Stimulated activated CD8-positive, alpha-beta memory T cell treated with anti-CD3 and anti-CD28 coated beads, Interleukin-4, amount 100 ng/mL, for 1 hour (primary cell): Measurements from ENCODE around the gene MBNL1.

Experiments used
- DNase-seq, 2 donors: peaks; one replicate each; pipeline ENCODE4 v3.0.0-alpha.2; 2020; ENCODE audit warnings: low read depth in 2 of 2, low spot score in 1 of 2

The MBNL1 gene, protein sequence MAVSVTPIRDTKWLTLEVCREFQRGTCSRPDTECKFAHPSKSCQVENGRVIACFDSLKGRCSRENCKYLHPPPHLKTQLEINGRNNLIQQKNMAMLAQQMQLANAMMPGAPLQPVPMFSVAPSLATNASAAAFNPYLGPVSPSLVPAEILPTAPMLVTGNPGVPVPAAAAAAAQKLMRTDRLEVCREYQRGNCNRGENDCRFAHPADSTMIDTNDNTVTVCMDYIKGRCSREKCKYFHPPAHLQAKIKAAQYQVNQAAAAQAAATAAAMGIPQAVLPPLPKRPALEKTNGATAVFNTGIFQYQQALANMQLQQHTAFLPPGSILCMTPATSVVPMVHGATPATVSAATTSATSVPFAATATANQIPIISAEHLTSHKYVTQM

DNA sequence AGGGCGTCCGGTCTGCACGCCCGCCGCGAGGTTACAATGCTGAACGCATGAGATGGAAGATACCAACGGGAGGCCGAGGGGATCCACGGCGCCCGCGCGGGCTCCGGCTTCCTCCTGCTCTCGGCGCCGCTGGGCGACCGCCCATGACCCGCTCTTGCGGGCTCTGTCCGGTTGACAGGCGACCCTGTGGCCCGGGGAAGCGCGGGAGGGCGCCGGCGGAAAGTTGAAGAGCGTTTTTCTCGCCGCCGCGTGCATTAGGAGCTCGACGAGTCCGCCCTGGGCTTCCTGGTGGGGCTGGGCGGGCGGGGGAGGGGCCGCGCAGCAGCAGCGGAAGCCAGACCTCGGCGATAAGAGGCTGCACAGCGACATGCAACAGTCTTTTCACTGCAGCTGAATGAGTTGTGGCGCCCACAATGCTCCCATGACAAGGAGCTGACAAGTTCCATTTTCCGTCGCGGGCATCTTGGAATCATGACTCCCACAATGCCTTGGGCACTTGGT is at the start of gene MBNL1:
Gene MBNL1 (plus strand): TSS at position 375 of the 501 bp plus-strand sequence. CDS start 31,265 bp downstream, outside the sequence.
- DNase-seq, result peak; percentile 67 to 74

DNA sequence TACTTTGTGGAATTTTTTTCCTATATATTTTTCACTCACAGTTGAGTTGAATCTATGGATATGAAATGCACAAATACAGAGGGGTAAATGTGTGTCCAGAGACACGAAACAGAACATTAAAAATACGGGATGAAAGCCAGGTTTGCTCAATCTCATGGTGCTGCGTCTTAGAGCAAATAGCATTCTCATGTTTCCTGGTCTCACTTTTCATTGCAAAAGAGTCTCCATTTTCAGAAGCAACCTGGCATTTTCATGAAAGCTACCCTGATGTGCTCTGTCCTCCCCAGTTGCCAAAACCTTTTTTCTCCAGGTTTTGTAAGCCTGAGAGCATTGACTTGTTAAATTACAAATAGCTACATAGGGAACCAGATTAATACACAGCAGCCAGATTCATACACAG is 49.5 kb upstream of the MBNL1 start:
- no peak for DNase-seq

DNA sequence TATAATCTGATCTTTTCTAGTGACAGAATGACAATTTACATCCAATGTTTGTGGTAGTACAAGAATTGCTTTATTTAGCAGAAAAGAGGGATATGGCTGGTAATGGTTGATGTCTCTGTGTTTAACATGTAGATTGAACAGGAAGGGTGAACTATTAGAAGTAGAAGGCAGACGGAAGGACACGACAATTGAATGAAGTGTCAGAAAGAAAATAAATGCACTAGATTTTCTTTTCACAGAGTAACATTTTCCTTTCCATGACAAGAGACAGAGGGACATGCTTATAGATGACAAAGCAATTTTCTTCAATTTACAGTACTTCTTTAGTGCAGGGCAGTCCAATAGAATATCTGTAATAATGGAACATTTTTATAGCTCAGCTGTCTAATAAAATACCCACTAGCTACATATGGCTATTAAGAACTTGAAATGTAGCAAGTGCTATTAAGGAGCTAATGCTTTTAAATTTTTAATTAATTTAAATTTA is 48.9 kb upstream of the MBNL1 start:
- DNase-seq, result no peak

DNA sequence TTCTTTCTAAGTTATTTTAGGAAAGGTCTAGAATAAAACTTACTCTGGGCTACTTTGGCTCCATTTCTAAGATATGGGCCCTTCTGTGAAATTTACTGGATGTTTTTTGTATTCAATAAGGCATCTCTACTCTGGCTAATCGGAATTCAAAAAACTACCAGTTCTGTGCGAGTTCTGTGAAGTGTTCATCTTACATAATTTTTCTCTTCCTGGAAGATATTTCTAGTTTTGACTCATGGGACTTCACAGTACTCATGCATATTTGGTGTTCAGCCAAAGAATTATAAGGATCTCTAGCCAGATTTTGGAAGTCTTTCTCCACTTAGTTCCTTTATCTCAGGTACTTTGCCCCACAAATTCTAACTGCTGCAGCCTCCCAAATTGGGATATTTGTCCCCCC is 46.4 kb upstream of the MBNL1 start:
- no peak for DNase-seq

DNA sequence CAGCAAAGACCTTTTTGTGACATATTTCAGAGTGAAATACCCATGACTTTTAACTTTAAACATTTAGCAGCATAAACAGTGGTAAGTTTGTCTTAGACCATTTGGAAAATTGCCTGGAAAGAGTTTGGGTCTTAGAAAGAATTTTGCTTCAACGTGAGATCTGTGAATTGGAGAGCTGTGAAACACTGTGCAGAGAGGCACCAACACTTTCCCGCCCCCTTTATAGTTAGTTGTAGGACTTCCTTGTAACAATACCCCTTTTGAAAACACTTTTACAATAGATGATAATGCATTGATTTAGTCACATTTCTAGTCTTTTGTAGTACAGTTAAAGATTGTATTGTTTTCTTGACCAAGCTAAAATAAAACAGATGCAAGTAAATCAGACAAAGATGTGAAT is 43.5 kb upstream of the MBNL1 start:
- no peak for DNase-seq

DNA sequence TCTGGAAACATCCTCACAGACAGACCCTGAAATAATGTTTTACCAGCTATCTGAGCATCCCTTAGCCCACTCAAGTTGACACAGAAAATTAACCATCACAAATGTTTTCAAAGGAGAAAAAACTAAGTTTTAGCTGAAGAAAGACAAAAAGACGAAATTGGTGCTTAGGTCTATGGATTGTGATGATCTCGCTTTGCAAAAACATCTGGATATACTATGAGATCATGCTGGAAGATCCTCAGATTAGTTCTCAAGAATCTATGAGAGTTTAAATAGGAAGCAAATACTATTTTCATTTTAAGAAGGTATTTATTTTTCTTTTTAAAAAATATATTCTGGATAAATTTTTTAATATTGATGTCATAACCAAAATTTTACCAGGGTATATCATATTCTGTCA is 42.6 kb upstream of the MBNL1 start:
- DNase-seq, result no peak

DNA sequence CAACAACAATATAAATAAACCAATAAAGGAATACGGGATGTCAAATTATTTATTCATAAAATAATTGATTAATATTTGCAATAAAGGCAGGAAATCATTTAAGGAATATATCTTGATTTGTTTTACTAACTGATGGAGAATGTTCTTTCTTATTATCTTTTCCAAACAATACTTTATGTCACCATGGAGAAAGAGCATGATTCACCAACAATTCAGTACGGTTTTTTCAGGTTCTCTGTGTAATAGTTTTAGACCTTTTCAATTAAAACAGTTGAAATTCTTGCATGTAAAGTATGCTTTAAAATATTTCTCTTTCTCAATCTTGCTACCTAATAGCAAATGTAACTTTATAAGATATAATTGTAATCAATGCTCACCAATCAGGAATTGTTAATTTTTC is 41.7 kb upstream of the MBNL1 start:
- no peak for DNase-seq

DNA sequence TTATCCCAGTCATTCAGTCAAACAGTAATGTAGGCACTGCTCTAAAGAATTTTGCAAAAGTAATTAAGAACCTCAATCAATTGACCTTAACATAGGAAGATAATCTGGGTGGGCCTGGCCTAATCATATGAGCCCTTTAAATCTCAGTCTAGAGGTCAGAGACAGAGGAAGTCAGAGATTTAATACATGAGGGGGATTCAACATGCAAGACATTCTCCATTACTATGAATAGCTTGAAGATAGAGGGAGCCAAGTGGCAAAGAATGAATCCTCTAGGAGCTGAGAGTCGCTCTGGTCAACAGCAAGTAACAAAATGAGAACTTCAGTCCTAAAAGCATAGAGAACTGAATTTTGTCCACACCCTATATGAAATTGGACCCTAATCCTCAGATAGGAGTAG is 39.0 kb upstream of the MBNL1 start:
- no peak for DNase-seq

DNA sequence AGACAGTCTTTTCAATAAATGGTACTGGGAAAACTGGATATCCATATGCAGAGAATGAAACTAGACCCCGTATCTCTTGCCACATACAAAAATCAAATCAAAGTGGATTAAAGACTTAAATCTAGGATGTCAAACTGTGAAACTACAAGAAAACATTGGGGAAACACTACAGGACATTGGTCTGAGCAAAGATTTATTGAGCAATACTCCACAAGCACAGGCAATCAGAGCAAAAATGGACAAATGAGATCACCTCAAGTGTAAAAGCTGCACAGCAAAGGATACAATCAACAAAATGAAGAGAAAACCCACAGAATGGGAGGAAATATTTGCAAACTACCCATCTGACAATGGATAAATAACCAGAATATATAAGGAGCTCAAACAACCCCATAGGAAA is 38.4 kb upstream of the MBNL1 start:
- DNase-seq, result no peak

DNA sequence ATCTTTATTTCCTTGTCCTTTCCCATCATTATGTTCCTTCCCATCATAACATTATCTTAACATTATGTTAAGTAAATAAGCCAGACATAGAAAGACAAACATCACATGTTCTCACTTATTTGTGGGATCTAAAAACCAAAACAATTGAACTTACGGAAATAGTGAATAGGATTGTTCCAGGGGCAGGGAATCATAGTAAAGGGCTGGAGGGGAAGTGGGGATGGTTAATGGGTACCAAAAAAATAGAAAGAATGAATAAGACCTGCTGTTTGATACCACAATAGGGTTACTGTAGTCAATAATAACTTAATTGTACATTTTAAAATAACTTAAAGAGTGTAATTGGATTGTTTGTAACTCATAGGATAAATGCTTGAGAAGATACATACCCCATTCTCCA is 36.7 kb upstream of the MBNL1 start:
- DNase-seq, result no peak

DNA sequence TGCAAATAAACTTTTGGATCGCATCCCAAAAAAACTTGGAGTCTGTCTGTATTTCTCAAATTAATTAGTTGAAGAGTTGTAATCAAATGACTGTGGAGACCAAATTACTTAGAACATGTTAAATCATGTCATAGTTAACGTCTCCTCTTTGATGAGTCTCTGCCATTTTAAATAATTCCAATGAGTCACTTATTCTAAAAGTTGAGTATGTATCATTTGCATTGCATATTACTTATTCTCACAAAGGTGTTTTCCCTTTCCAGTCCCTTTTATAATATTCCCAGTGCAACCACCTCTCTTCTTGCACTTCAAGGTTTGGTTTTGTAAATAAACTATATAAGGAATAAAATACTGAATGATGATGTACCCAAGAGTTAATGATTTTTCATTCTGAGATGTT is 36.0 kb upstream of the MBNL1 start:
- no peak for DNase-seq

DNA sequence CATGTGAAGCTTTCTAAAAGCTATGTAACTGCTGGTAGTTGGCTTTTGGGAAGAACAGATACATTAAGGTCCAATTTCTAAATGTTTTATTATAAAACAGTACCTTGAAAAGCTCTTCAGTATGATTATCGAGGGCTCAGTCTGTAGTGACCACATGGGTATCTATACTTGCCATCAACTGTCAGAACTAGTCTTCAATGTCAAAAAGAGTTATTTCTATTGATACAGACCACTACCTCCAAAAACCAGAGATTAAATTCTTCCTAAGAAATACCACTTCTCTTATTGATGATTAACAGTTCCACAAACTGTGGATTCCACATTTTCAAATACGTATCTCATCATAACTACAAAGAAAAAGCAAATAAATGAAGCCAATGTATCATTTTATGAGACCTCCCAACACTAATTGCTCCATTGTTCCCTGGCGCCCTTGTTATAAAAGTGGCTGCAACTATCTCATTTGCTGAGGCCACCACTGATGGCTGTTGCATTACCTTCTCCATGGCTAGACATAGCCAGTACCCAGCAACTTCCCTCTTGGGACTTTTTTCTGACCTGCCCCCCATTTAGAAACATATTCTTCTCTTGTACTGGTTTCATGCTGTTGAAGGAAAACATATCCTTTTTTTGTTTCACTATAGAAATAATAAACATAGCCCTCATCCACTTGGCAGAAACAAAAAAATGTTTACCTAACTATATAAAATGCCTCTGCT is 33.9 kb upstream of the MBNL1 start:
- no peak for DNase-seq

DNA sequence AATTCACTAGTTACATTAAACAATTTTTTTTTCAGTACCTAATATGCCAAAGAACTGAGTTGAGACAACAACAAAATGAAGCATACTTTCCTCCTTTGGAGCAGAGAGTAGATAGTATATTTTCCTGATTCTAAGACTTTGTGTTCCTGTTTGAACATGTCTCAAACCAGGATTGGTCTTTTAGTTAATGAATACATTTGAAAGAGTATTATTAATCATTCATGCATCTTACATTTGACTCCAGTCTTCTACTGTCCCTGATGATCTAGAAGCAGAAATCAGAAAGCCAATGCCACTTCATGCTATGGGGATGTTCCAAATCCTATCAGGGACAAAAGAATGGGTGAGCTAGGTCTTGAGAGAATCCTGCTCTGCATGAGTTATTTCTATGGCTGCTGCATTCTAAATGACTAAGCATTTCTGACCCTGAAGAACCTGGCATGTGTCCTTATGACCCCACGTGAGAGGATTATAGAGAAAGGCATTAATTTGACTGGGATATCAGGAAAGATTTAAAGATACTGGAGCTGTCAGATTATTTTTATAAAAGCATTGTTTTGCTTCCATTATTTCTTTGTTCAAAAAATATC is 32.9 kb upstream of the MBNL1 start:
- DNase-seq, result no peak

DNA sequence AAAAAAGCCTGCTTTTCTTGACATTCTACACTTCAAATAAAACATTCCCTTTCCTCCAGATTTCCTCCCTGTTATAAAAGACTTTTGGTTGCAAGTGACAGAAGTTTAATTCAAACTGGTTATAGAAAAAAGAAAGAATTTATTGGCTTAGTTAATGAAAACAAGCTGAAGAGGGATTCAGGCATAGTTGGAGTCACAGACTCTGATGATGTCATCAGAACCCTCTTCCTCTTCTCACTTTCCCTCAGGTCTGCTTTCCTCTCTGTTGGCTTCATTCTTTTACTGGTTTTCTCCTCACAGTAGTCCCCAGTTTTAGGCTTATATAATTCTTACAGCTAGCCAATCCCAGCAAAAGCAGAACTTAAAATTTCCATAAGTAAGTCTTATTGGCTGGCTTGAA is 32.0 kb upstream of the MBNL1 start:
- no peak for DNase-seq

DNA sequence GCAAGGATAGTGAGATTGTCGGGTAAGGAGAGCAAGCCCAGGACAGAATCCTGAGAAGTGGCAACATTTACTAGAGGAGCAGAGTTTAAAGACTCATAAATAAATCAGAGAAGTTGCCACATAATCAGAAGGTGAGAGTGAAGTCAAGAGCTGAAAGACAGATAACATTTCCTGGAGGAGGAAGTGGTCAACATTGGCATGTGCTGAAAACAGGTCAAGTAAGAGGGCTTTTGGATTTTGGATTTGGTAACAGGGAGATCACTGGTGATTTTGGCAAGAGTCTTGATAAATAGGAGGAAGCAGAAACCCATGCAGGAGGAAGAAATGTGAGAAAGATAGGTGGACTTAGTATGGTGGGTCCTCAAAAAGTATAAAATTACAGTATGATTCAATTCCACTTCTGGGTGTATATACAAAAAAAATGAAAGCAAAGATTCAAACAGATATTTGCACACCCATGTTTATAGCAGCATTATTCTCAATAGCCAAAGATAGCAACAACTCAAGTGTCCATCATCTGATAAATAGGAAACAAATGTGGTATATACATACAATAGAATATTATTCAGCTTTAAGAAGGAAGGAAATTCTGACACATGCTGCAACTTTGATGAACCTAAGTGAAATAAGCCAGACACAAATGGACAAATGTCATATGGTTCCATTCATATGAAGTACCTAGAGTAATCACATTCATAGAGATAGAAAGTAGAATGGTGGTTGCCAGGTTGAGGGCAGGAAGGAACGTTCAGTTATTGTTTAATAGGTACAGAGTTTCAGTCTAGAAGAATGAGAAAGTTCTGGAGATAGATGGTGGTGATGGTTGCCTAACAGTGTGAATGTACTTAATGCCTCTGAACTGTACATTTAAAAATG is 27.3 kb upstream of the MBNL1 start:
- DNase-seq, result no peak

DNA sequence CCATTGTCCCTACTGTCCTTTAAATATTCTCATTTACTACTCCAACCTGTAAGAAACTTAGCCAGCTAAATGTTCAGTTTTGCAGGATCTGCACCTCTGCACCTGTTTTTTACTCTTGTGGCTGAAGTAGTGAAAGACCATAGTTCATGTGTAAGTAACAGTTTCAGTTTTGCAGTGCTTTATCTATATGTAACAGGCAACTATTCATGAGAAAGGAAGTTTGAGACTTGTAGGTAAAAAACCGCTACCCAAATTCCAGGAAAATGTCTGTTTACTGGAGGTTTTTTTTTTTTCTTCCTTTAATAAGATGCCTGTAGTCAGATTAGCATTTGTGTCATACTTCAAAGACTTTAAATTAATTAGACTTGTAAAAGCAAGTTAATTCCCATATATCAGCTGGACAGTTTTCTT is 25.4 kb upstream of the MBNL1 start:
- no peak for DNase-seq

DNA sequence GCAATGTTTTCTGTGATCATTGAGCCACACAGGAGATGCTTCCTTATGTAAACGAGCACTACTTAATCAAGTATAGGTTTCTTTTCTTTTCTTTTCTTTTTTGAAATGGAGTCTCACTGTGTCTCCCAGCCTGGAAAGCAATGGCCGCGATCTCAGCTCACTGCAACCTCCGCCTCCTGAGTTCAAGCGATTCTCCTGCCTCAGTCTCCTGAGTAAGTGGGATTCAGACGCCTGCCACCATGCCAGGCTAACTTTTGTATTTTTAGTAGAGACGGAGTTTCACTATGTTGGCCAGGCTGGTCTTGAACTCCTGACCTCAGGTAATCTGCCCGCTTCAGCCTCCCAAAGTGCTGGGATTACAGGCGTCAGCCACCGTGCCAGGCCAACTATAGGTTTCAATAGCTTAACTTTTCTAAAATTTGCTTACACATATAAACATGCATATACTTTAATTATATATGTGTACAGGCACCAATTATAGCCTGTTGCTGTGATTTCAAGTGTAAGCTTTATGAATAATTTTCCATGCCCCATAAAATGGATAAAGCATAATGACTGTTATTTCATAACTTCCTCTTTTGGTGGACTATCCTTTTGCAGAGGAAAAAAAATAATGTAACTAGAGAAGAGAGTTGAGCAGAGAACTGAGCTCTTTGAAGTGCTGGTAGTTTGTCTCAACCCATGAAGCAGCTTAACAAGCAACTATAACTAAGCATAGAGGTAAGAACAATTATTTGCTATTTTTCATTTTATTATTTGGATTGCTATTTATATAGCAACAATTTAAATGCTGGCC is 24.8 kb upstream of the MBNL1 start:
- no peak for DNase-seq

DNA sequence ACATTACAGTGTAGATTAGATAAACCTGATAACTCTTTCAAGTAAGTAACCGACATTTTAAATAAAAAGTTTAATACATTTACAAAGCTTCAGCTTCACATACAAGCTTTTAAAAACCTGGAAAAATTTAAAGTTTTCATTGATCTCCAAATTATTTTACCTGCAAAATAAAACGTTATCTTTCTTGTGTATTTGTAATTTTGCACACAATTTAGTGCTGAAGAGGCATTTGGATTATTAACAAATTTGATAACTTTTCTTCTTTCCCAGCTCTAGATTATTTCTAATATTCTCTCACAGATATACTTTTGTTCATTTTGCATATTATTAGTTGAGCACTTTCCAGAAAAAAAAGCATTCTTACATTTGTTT is 24.2 kb upstream of the MBNL1 start:
- no peak for DNase-seq

DNA sequence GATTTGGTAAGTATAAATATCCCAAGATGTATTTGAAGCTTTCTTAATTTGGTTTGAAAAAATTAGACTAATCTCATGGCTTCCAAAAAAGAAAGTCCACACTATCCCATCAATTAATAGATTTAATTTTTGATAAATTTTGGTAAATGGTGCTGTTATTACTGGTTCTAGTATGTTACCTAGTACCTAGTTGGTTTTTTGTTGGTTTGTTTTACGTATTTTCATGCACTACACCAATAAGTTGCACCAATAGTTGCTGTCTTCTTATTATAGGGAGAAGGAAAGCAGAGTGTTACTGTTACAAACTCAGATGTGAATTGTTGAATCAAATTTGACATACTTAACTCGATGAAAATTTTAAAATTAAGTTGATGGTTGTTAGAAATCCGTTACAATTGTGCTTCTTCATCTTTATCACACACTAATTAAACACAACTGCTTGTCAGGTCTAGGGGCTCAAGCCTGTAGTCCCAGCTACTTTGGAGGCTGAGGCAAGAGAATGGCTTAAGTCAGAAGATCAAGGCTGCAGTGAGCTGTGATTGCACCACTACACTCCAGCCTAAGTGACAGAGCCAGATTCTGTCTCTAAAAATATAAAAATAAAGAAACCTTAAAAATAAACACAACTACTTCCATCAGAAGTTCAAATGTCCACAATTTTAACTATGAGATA is 23.1 kb upstream of the MBNL1 start:
- no peak for DNase-seq

DNA sequence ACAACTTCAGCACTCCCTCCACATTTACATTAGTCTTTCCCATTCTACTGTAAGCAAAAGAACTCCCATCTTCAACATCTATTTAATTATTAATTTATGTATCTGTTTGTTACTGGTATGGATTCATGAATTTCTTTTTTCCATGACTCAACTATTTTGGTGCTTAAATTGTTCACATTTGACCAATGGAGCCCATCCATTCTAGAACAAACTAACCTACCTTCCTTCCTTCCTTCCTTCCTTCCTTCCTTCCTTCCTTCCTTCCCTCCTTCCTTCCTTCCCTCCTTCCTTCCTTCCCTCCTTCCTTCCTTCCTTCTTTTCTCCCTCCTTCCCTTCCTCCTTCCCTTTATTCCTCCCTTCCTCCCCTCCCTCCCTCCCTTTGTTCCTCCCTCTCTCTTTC is 16.8 kb upstream of the MBNL1 start:
- no peak for DNase-seq
